ENCODE results near the gene CAMK2A.

DNA sequence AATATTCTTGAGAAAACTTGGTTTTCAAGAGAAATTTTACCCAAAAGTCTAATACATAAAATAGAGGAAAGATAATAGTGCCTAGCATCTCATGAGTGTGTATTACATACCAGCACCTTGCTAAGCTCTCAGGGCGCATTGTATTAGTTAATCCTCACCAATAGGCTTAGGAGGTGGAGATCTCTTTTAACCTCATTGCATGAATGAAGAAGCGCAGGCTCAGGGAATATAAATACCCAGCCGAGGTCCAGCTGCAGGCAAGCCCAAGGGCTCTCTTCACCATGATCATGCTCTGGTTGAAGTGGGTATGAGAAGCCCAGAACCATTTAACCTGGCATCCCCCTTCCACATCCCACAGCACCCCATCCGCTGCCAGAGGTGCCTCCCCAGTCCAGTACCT is 46.0 kb downstream of the CAMK2A start:
- TF ChIP-seq, protein P1, sequence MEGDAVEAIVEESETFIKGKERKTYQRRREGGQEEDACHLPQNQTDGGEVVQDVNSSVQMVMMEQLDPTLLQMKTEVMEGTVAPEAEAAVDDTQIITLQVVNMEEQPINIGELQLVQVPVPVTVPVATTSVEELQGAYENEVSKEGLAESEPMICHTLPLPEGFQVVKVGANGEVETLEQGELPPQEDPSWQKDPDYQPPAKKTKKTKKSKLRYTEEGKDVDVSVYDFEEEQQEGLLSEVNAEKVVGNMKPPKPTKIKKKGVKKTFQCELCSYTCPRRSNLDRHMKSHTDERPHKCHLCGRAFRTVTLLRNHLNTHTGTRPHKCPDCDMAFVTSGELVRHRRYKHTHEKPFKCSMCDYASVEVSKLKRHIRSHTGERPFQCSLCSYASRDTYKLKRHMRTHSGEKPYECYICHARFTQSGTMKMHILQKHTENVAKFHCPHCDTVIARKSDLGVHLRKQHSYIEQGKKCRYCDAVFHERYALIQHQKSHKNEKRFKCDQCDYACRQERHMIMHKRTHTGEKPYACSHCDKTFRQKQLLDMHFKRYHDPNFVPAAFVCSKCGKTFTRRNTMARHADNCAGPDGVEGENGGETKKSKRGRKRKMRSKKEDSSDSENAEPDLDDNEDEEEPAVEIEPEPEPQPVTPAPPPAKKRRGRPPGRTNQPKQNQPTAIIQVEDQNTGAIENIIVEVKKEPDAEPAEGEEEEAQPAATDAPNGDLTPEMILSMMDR (IDR thresholded peaks at IDR 0.05) = no peak
- TF ChIP-seq POLR2A (IDR thresholded peaks at IDR 0.05) = no peak
